Fibroblast of villous mesenchyme (primary cell): ENCODE measurements around the gene STING1. TPM values are rescaled to one million over a fixed set of nuclear protein-coding genes. Genes with fewer than 3 reads are reported as not detected.

Experiments used
- DNase-seq: peaks from one replicate; pipeline ENCODE4 v3.0.0-alpha.2; 2010; ENCODE audit warnings: low read depth
- H3K4me3 ChIP-seq: 2 replicates; pipeline ENCODE4 v1.5.1; 2011; ENCODE audit warnings: low read depth, mild to moderate bottlenecking, low read length
- total RNA-seq: library from RNA; depleted of rRNA; stranded (reverse); fragments of >200 nt; gene quantifications from 2 replicates; pipeline ENCODE4 v1.2.3, GENCODE V29; 2012
- TF ChIP-seq, protein P1 (sequence below): IDR thresholded peaks from 2 replicates; pipeline ENCODE4 v1.5.1; 2012; ENCODE audit warnings: low read depth, mild to moderate bottlenecking, low read length; ENCODE audit not compliant: insufficient read depth

The STING1 gene
- total RNA-seq, 1 donor, result 25.9 TPM

DNA sequence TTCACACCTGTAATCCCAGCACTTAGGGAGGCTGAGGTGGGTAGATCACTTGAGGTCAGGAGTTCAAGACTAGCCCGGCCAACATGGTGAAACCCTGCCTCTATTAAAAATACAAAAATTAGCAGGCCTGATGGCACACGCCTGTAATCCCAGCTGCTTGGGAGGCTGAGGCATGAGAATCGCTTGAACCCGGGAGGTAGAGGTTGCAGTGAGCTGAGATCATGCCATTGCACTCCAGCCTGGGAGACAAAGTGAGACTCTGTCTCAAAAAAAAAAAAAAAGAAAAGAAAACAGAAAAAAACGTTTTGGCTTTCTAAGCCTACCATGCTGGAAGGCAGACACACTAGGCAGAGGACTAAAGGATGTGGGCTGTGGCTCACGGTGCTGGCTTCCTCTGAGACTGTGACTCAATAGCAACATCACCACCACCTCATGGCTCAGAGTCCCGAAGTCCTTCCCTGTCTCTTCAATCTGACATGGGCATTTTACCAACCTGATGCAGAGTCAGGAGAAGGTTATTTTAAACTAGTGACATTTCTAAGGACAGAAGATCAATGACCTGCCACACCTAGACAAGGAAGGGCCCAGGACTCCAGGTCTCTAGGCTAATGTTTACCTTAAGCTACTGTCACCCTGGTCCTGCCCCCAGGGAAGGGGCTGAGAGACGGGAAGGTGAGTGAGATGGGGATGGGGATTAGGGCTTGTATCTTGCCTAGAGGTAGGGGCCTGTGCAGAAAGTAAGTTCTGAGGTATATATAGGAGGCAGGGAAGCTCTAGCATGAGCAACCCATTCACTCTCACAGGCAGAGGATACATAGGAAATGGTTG, 23.8 kb downstream of the STING1 start:
- no peak for DNase-seq
- TF ChIP-seq, protein P1, sequence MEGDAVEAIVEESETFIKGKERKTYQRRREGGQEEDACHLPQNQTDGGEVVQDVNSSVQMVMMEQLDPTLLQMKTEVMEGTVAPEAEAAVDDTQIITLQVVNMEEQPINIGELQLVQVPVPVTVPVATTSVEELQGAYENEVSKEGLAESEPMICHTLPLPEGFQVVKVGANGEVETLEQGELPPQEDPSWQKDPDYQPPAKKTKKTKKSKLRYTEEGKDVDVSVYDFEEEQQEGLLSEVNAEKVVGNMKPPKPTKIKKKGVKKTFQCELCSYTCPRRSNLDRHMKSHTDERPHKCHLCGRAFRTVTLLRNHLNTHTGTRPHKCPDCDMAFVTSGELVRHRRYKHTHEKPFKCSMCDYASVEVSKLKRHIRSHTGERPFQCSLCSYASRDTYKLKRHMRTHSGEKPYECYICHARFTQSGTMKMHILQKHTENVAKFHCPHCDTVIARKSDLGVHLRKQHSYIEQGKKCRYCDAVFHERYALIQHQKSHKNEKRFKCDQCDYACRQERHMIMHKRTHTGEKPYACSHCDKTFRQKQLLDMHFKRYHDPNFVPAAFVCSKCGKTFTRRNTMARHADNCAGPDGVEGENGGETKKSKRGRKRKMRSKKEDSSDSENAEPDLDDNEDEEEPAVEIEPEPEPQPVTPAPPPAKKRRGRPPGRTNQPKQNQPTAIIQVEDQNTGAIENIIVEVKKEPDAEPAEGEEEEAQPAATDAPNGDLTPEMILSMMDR, result no peak
- H3K4me3 ChIP-seq, result no peak overlapping the region

DNA sequence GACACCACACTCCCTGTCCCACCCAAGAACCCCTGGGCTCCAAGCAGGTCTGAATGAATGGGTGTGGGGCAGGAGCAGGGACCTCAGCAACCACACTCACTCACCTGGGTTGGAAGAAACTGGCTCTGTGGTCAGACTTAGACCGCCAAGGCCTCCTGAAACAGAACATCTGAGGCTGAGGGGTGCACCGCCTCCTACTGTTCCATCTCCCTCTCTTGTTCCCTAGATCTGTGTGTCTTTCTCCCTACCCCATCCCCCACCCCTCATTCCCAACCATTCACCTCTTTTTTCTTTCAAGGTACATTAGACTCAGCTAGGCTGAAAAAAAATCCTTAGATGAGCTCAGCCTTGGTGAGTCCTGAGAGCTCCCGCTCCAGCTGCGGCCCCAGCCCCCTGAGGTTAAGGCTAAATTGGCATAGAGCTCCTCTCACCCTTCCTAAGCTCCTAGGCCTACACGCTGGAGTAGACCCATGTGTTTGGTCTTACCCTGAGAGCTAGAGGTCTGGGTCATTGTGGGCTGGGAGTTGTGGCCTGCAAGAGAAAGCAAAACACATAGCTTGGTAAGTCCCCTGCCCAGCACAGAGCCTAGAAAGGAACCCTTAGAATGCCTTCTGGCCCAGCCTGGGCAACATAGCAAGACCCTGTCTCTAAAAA, 24.8 kb downstream of the STING1 start:
- DNase-seq, result no peak
- TF ChIP-seq, protein P1, result no peak
- H3K4me3 ChIP-seq, result no peak overlapping the region

- no peak overlapping the region for H3K4me3 ChIP-seq
- DNase-seq, result no peak
- TF ChIP-seq, protein P1, result no peak
Measured at GRCh38 chr5:139457241-139457640, 25.3 kb downstream of the STING1 start.

DNA sequence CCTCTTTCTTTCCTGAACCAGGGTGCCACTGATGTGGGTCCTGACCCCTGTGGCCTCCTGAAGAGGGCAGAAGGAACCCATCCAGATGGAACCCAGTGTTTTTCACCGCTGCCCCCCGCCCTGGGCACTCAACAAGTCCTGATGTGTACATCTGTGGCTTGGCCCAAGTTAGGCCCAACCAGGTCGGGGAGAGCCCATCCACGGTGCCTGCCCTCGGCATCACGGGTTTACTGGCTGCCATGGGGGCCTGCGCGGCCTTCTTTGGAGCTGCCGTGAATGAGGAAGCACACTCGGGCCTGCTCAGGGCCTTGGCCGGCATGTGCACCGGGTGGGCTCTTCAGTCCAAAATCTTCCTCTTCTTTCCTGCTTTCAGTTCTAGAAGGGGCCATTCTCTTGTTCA, 25.8 kb downstream of the STING1 start:
- H3K4me3 ChIP-seq, result no peak overlapping the region
- DNase-seq, result no peak
- TF ChIP-seq, protein P1, result no peak

DNA sequence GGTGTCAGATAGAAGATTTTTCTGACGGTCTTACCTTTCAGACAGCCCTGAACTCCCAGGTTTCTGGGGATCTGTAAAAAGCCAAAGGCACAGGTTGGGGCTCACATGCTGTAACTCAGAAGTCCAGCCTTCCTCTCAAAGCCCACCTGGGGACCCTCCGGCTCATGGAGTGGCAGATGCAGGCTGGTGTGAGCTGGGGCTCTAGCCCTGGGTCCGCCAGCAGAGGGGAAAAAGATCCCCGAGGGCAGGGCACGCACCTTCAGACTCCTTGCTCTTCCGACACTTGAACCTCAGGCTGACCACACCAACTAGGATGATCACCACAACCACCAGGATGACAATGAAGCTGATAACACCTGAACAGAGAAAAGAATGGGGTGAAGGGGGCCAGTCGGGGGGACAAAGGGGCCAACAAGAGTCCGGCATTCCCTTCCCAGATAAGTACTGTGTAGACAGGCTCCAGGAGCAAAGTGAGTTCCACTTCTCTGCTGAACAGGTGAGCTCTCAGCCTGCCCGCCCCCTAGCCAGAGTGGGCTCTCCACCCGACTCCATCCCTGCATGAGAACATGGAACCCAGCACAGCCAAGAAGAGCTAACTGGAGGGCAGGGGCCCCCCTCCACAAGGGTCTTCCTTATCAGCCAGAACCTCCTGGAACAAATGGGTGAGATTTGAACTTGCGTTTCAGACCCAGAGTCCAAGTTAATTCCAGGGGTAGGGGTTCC, 27.8 kb downstream of the STING1 start:
- DNase-seq, result no peak
- TF ChIP-seq, protein P1, result no peak
- no peak overlapping the region for H3K4me3 ChIP-seq

GRCh38 chr5:139453683-139454567, 28.6 kb downstream of the STING1 start:
- TF ChIP-seq, protein P1, result no peak
- no peak for DNase-seq
- H3K4me3 ChIP-seq, result no peak overlapping the region
